K562 (cell line): ENCODE measurements around the gene FOXJ3. TPM values are rescaled to one million over a fixed set of nuclear protein-coding genes. Genes with fewer than 3 reads are reported as not detected.

Source experiments
- ATF3 ChIP-seq, 2 experiments: fragments of 450-650 bp in 1 of 2; sonication (generic) in 1 of 2; formaldehyde crosslinking in 1 of 2; IDR thresholded peaks in 1 of 2; conservative IDR thresholded peaks in 1 of 2; 2 replicates each; pipeline versions ENCODE4 v1.6.1 to v1.8.1; 2016 to 2023; ENCODE audit warnings: mild to moderate bottlenecking in 2 of 2, moderate library complexity in 2 of 2, inconsistent platforms in 1 of 2, missing genetic modification reagents in 1 of 2
- EHMT2 ChIP-seq: fragments of 450-650 bp; IDR thresholded peaks from 2 replicates; pipeline ENCODE4 v1.6.1; 2018; ENCODE audit warnings: antibody characterized with exemption
- HMGXB4 ChIP-seq: sonication (generic); formaldehyde crosslinking; IDR thresholded peaks from 2 replicates; pipeline ENCODE4 v1.8.1; 2023; ENCODE audit warnings: mild to moderate bottlenecking, missing genetic modification reagents
- MIER1 ChIP-seq: fragments of 450-650 bp; IDR thresholded peaks from 2 replicates; pipeline ENCODE4 v1.6.1; 2016; ENCODE audit warnings: antibody characterized with exemption, mild to moderate bottlenecking, low read depth
- REST ChIP-seq, 2 experiments: fragments of 450-650 bp; formaldehyde crosslinking in 1 of 2; IDR thresholded peaks; 2 replicates each; pipeline versions ENCODE4 v1.4.0 to v1.6.1; 2014 to 2020; ENCODE audit warnings: mild to moderate bottlenecking in 2 of 2, borderline replicate concordance in 1 of 2, low read depth in 1 of 2
- USF2 ChIP-seq: sonication (generic); formaldehyde crosslinking; IDR thresholded peaks from 2 replicates; pipeline ENCODE4 v1.5.0; 2020; ENCODE audit warnings: missing genetic modification reagents
- polyA plus RNA-seq, 8 experiments: library from polyadenylated mRNA; depleted of rRNA in 4 of 8; stranded (reverse) in 5 of 8; unstranded in 3 of 8; fragments of >200 nt; fragmentation: Nextera tagmentation in 2 of 8; fragmentation: Illumina TruSeq in 1 of 8; extraction: Ambion mirVana in 2 of 8; extraction: Trizol in 1 of 8; gene quantifications; 2 replicates each; pipeline versions ENCODE4 v1.2.1 to v1.2.3, GENCODE V29; 2011 to 2014; ENCODE audit warnings: inconsistent platforms in 1 of 8, missing spikeins in 1 of 8
- total RNA-seq, 7 experiments: library from RNA; depleted of rRNA in 6 of 7; stranded (reverse); fragments of >200 nt in 6 of 7; fragmentation: Illumina TruSeq in 2 of 7; extraction: Trizol in 2 of 7; gene quantifications; 2 replicates each; pipeline versions ENCODE4 v1.2.1 to v1.2.3, GENCODE V29; 2011 to 2021; ENCODE audit warnings: low replicate concordance in 1 of 7

Gene FOXJ3
- total and polyA plus RNA-seq, 9 of the 15 experiments (the other 6 are each of a cell fraction or from before 2014, with no cell fraction given) = 8.7 to 35.3 (median 23.4) TPM

- TF ChIP-seq REST (IDR thresholded peaks at IDR 0.05; ENCODE audit: borderline replicate concordance) (peak; percentile 96), REST (CRISPR knock-in tag; IDR thresholded peaks at IDR 0.05; ENCODE audit: low read depth) (peak; percentile 69), MIER1 (peak; percentile 91), HMGXB4 (CRISPR knock-in tag) (no peak), USF2 (no peak), EHMT2 (peak; percentile 92), ATF3 (IDR thresholded peaks at IDR 0.05) (peak; percentile 29; the same call in 1 of the 2 replicates), ATF3 (CRISPR knock-in tag; conservative IDR thresholded peaks at IDR 0.05) (no peak)
Observed at GRCh38 chr1:42379794-42380585, 45.0 kb upstream of the FOXJ3 start (continued).
